HG03442 (cell line): ENCODE data around the gene CYREN.
A peak's percentile ranks its signal among the peaks of the same experiment; 100 is the strongest.
"Not testable (repeated sequence)": the region's sequence is repeated elsewhere in the genome, so short reads cannot be mapped to it uniquely, and the experiment has no call there.

Experiments
- ATAC-seq: cut with Tn5 transposase; IDR thresholded peaks from one replicate; pipeline ENCODE4 v1.9.1; 2021; ENCODE audit warnings: mild to moderate bottlenecking, moderate library complexity; ENCODE audit not compliant: unreplicated experiment

Gene CYREN

GRCh38 chr7:135179321-135179925 lies 8.9 kb upstream of the CYREN start:
- no peak for ATAC-seq

DNA sequence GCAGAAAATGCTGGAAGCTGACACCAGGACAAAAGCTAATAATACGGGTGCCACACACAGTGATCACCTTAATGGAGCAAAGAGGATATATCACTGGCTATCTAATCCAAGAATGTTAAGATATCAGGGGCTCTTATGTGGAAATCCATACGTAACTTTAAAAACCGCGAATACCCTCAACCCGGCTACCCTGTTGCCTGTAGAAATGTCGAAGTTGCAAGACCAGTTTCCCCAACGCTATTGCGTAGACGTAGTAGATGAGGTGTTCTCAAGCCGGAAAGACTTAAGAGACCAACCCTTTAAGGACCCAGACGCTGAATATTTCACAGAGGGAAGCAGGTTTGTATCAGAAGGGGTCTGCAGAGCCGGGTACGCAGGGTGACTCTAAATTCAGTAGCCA lies 7.9 kb upstream of the CYREN start:
- no peak for ATAC-seq

DNA sequence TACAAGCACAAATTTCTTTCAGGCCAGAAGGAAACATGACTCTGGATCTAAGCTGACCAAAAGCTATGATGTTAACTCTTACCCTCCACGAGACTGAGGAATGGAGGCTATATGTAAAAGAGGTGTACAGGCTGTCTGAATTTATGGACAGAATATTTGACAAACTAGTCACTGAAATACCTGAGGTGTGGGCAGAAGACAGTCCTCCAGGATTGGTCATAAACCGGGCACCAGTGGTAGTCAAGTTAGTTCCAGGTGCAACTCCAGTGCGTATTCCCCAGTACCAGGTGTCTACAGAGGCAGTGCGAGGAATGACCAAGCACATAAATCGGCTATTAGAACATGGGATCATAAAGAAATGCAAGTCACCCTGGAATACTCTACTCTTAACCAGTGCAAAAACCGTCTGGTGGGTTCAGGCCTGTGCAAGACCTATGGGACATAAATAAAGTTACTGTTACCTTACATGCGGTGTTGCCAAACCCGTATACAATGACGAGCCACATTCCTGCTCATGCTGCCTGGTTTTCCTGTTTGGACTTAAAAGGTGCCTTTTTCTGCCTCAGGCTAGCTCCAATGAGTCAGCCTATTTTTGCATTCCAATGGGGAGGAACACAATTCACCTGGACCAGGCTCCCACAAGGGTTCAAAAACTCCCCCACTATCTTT lies 6.7 kb upstream of the CYREN start:
- no peak for ATAC-seq

DNA sequence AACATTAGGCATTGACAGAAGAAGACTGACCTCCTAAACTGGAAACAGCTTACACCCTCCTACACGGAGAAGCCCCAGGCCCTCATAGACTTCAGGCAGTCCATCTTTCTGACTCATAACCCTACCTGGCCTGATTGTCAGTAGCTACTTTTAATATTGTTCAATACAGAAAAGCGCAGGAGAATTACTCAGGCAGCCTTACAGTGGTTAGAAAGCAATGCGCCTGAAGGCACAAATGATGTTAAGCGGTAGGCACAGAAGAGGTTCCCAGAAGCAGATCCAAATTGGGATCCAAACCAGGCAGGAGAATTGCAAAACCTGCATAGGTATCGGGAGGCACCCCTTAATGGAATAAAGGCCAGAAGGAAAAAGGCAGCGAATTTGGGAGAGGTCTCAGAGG lies 5.4 kb upstream of the CYREN start:
- ATAC-seq = no peak

DNA sequence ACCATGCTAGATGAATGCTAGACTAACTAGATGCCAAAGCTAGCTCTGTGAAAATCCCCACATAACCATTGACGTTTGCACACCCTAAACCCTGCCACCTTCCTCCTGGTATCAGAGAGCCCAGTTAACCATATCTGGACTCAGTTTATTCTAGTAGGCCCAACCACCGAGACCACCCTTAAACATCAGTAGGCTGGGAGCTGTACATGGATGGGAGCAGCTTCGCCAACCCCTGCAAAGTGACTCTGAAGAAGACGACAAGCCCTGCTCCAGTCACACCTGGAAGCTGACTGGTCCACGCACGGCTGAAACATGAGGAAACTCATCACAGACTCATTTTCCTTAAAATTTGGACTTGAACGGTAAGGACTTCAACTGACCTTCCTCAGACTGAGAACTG lies 4.4 kb upstream of the CYREN start:
- ATAC-seq = no peak

DNA sequence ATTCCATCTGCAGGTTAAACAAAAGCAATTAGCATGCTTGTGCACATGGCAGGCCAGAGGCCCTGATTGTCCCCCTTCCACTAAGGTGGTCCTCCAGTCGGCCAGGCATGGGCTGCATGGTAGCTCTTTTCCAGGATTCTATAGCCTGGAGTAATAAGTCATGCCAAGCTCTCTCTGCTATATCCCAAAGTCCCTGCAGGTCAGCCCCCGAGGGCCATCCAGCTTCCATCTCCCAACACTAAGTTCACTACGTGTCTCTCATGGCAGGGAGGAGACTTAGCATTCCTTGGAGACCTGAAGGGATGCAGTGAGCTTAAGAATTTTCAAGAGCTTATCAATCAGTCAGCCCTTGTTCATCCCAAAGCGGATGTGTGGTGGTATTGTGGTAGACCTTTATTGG lies 3.4 kb upstream of the CYREN start:
- ATAC-seq = not testable (repeated sequence)

DNA sequence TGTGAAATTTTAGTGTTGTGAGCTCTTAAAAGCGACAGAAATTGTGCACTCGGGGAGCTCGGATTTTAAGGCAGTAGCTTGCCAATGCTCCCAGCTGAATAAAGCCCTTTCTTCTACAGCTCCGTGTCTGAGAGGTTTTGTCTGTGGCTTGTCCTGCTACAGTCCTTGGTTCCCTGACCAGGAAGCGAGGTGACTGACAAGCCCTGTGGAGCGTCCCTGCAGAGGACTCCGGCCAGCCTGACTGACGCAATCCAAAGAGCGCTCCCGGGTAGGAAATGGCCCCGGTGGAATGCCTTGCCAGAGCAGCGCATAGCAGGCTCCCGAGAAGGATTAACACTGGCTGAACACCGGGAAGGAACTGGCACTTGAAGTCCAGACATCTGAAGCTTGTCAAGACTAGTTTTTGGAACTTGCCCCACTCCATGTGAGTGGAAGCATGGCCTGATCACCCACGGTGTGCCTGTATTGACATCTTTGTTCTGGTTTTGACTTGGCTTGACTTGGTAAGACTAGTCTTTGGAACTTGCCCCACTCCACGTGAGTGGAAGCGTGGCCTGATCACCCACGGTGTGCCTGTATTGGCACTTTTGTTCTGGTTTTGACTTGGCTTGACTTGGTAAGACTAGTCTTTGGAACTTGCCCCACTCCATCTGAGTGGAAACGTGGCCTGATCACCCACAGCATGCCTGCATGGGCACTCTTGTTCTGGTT lies 1.2 kb upstream of the CYREN start:
- ATAC-seq = not testable (repeated sequence)

GRCh38 chr7:135170998-135171481 lies 533 bp upstream of the CYREN start:
- peak; percentile 23 for ATAC-seq

GRCh38 chr7:135169964-135170273 lies 588 bp downstream of the CYREN start:
- no peak for ATAC-seq

- ATAC-seq = peak; percentile 38
Measured at GRCh38 chr7:135169141-135169963, 1.2 kb downstream of the CYREN start.

GRCh38 chr7:135168489-135169140 lies 1.9 kb downstream of the CYREN start:
- ATAC-seq = no peak

DNA sequence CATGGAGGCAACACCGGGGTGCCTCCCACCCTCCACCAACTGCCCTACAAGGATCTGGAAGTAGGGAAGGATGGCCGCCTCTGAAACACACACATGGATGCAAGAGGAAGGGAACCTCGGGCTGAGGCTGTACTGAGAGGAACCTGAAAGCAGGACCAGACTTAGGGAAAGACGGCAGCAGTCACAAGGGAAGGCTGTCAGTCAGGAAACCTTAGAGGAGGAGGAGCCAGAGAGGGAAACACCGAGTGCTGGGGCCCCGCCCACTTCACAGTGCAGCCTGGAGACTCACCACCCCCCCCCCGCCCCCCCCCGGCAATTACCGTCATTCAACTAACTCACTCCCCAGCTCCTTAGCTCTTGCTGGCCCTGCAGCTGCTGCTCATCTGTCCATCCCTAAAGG lies 2.5 kb downstream of the CYREN start:
- no peak for ATAC-seq

DNA sequence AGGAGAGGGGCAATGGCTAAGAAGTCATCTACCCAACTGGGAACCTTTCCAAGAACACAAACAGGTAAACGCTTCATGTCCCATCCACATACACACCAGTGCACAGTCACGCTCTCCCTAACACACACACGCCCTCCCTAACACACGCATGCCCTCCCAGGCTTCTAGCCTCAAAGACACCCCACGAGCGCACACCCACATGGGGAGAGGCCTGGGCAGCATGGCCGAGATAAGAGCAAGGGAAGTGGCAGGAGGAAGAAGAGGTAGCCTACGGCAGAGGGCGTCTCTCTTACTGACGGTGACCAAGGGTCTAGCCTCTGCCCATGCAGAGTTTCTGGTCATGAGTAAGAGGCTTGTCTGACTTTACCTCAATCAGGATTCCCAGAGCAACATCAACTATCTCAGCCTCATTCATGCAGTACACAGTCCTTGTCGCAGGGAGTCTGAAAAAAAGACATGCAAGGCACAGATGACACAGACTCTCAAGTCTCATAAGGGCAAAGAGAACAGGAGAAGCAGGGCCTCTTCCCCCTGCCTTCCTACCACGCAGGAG lies 3.1 kb downstream of the CYREN start:
- no peak for ATAC-seq

- no peak for ATAC-seq
Measured at GRCh38 chr7:135166338-135166990, 4.0 kb downstream of the CYREN start.

- ATAC-seq = no peak
Measured at GRCh38 chr7:135165862-135166261, 4.6 kb downstream of the CYREN start.

DNA sequence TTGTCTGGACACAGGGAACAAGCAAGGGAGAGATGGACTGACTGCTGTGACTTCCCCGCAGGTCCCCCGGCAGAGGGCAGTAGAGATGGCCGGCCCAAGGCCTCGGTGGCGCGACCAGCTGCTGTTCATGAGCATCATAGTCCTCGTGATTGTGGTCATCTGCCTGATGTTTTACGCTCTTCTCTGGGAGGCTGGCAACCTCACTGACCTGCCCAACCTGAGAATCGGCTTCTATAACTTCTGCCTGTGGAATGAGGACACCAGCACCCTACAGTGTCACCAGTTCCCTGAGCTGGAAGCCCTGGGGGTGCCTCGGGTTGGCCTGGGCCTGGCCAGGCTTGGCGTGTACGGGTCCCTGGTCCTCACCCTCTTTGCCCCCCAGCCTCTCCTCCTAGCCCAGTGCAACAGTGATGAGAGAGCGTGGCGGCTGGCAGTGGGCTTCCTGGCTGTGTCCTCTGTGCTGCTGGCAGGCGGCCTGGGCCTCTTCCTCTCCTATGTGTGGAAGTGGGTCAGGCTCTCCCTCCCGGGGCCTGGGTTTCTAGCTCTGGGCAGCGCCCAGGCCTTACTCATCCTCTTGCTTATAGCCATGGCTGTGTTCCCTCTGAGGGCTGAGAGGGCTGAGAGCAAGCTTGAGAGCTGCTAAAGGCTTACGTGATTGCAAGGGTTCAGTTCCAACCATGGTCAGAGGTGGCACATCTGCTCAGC lies 6.0 kb downstream of the CYREN start:
- no peak for ATAC-seq

DNA sequence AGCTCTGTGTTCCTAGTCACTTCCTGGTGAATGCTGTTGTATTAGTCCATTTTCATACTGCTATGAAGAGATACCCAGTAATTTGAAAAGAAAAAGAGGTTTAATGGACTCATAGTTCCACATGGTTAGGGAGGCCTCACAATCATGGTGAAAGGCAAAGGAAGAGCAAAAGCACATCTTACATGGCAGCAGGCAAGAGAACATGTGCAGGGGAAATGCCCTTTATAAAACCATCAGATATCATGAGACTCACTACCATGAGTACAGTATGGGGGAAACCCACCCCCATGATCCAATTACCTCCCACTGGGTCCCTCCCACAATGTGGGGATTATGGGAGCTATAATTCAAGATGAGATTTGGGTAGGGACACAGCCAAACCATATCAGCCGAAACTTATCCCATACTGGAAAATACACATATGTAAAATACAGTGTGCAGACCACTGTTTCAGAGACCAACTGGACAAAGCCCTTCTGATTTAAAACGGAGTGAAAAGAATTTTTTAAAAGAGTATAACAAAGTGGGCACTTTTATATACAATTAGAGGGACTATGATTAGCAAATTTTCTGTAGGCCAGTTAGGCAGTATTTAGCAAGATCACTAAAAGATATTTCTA lies 8.0 kb downstream of the CYREN start:
- no peak for ATAC-seq

DNA sequence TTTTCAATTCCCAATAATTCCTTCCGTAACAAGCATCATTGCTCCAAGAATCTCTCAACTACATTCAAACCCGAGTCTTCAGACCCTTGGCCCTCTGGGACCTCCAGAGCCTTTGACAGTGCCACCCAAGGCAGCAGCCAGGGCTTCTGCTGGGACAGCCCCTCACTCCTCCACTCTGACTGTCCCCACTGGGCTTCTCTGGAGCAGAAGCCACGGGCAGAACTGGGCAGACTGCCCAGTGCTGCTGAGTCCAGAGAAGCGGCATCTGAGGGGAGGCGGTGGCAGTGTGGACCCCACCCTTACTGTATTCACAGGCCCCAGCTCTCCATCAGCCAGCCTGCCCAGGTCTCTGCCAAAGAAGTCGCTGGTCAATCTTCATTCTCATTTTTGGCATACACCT lies 8.8 kb downstream of the CYREN start:
- no peak for ATAC-seq
